AML-193 (cell line): ENCODE data around the gene MYOZ2.

Experiments used
- DNase-seq, 2 experiments: peaks; one replicate each; lab custom pipeline; 2025; lab: John Stamatoyannopoulos, UW

The MYOZ2 gene

GRCh38 chr4:119135721-119136121 lies at the start of gene MYOZ2:
Gene MYOZ2, plus strand, starts transcription at chr4:119135832. Its CDS starts 694 bp downstream, at chr4:119136526.
- no peak for DNase-seq

- peak; percentile 15 to 25 for DNase-seq
Measured at GRCh38 chr4:119087121-119087520, 48.5 kb upstream of the MYOZ2 start.

- no peak for DNase-seq
Measured at GRCh38 chr4:119087656-119088055, 48.0 kb upstream of the MYOZ2 start.

GRCh38 chr4:119093042-119093827 lies 42.4 kb upstream of the MYOZ2 start:
- DNase-seq = no peak

- no peak for DNase-seq
Measured at GRCh38 chr4:119097282-119097900, 38.2 kb upstream of the MYOZ2 start.

- no peak for DNase-seq
Measured at GRCh38 chr4:119098306-119098705, 37.3 kb upstream of the MYOZ2 start.

GRCh38 chr4:119099227-119099810 lies 36.3 kb upstream of the MYOZ2 start:
- DNase-seq = no peak

- DNase-seq = peak; percentile 65 to 81
Measured at GRCh38 chr4:119100655-119101054, 35.0 kb upstream of the MYOZ2 start.

GRCh38 chr4:119103263-119103662 lies 32.4 kb upstream of the MYOZ2 start:
- peak; percentile 93 for DNase-seq

- no peak for DNase-seq
Measured at GRCh38 chr4:119104644-119105273, 30.9 kb upstream of the MYOZ2 start.

GRCh38 chr4:119105605-119106004 lies 30.0 kb upstream of the MYOZ2 start:
- DNase-seq = peak; percentile 37 to 60

GRCh38 chr4:119106036-119107000 lies 29.3 kb upstream of the MYOZ2 start:
- no peak for DNase-seq

- no peak for DNase-seq
Measured at GRCh38 chr4:119110121-119110520, 25.5 kb upstream of the MYOZ2 start.

GRCh38 chr4:119111296-119111695 lies 24.3 kb upstream of the MYOZ2 start:
- DNase-seq = no peak

- DNase-seq = peak; percentile 86 to 93
Measured at GRCh38 chr4:119113033-119113655, 22.5 kb upstream of the MYOZ2 start.

GRCh38 chr4:119116021-119116420 lies 19.6 kb upstream of the MYOZ2 start:
- no peak for DNase-seq

- no peak for DNase-seq
Measured at GRCh38 chr4:119116925-119117900, 18.4 kb upstream of the MYOZ2 start.

GRCh38 chr4:119118397-119118796 lies 17.2 kb upstream of the MYOZ2 start:
- DNase-seq = no peak

- DNase-seq = no peak
Measured at GRCh38 chr4:119124352-119124751, 11.3 kb upstream of the MYOZ2 start.

GRCh38 chr4:119125931-119126330 lies 9.7 kb upstream of the MYOZ2 start:
- no peak for DNase-seq
